Erythroblast (primary cell): ENCODE results near the gene CDK5RAP1.

Source experiments
- GATA1 ChIP-seq: IDR thresholded peaks from 2 replicates; pipeline ENCODE4 v1.6.1; 2011; ENCODE audit warnings: low read depth, mild to moderate bottlenecking, control low read depth, low read length, moderate library complexity
- POLR2A ChIP-seq: IDR thresholded peaks from 2 replicates; pipeline ENCODE4 v1.6.1; 2011; ENCODE audit warnings: mild to moderate bottlenecking, low read length

DNA sequence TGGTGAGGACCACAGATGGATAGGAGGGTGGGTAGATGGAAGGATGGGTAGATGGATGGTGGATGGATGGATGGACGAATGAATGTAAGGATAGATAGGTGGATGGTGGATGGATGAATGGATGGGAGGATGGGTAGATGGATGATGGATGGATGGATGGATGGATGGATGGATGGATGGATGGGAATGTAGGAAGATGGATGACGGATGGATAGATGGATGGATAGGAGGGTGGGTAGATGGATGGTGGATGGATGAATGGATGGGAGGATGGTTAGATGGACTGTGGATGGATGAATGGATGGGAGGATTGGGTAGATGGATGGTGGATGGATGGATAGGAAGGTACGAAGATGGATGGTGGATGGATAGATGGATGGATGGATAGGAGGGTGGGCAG is 67.2 kb downstream of the CDK5RAP1 start:
- no peak for TF ChIP-seq POLR2A
- TF ChIP-seq GATA1 = no peak
